HFF-Myc (cell line): Measurements from ENCODE around the gene PSD4.

ENCODE experiments used
- DNase-seq: peaks from one replicate; pipeline ENCODE4 v3.0.0-alpha.2; 2011; ENCODE audit warnings: low read depth; ENCODE audit errors: extremely low read depth
- H3K4me3 ChIP-seq: replicated peaks from 2 replicates; pipeline ENCODE4 v1.5.1; 2011; ENCODE audit warnings: low read depth, mild to moderate bottlenecking, control low read depth, low read length
- CTCF ChIP-seq: IDR thresholded peaks from 2 replicates; pipeline ENCODE4 v1.5.1; 2012; ENCODE audit warnings: mild to moderate bottlenecking, low read depth, low read length, control low read depth; ENCODE audit errors: missing control alignments

Gene PSD4

GRCh38 chr2:113176696-113177355 lies 3.1 kb downstream of the PSD4 start:
- no peak for DNase-seq
- TF ChIP-seq CTCF, result no peak
- no peak overlapping the region for H3K4me3 ChIP-seq

GRCh38 chr2:113178069-113178746 lies 4.4 kb downstream of the PSD4 start:
- no peak overlapping the region for H3K4me3 ChIP-seq

GRCh38 chr2:113178891-113179290 lies 5.1 kb downstream of the PSD4 start:
- no peak for TF ChIP-seq CTCF
- DNase-seq, result no peak

More at GRCh38 chr2:113178069-113178746, 4.4 kb downstream of the PSD4 start:
- no peak for TF ChIP-seq CTCF
- DNase-seq, result no peak

GRCh38 chr2:113179446-113180045 lies 5.8 kb downstream of the PSD4 start:
- TF ChIP-seq CTCF, result no peak
- no peak overlapping the region for H3K4me3 ChIP-seq
- DNase-seq, result no peak

More at GRCh38 chr2:113178891-113179290, 5.1 kb downstream of the PSD4 start:
- no peak overlapping the region for H3K4me3 ChIP-seq

GRCh38 chr2:113180131-113180946 lies 6.6 kb downstream of the PSD4 start:
- no peak for DNase-seq
- no peak for TF ChIP-seq CTCF
- H3K4me3 ChIP-seq, result no peak overlapping the region

GRCh38 chr2:113181258-113182051 lies 7.7 kb downstream of the PSD4 start:
- no peak overlapping the region for H3K4me3 ChIP-seq
- no peak for DNase-seq
- TF ChIP-seq CTCF, result no peak
